Stimulated activated CD8-positive, alpha-beta memory T cell treated with anti-CD3 and anti-CD28 coated beads, Interleukin-4, amount 100 ng/mL, for 1 hour (primary cell): ENCODE measurements around the gene RAB40AL.
"Not testable (repeated sequence)": the region's sequence is repeated elsewhere in the genome, so short reads cannot be mapped to it uniquely, and the experiment has no call there.

Experiments used
- DNase-seq, 2 donors: peaks; one replicate each; pipeline ENCODE4 v3.0.0-alpha.2; 2020; ENCODE audit warnings: low read depth in 2 of 2, low spot score in 1 of 2

Gene RAB40AL

GRCh38 chrX:102936972-102937371 is at the start of gene RAB40AL:
TSS of gene RAB40AL (plus strand) at chrX:102937272. CDS start at chrX:102937319, 47 bp downstream.
- DNase-seq, result not testable (repeated sequence)

GRCh38 chrX:102887687-102888086 is 49.4 kb upstream of the RAB40AL start:
- no peak for DNase-seq

GRCh38 chrX:102892103-102892502 is 45.0 kb upstream of the RAB40AL start:
- no peak for DNase-seq

GRCh38 chrX:102899940-102900916 is 36.8 kb upstream of the RAB40AL start:
- peak; percentile 21 to 45 for DNase-seq

GRCh38 chrX:102902355-102902754 is 34.7 kb upstream of the RAB40AL start:
- no peak for DNase-seq

- no peak for DNase-seq
Measured at GRCh38 chrX:102930990-102931756, 5.9 kb upstream of the RAB40AL start.

- DNase-seq, result no peak
Measured at GRCh38 chrX:102934624-102935023, 2.4 kb upstream of the RAB40AL start.

- DNase-seq, result peak in 1 of 2 donors; percentile 9
Measured at GRCh38 chrX:102950908-102951866, 14.1 kb downstream of the RAB40AL start.

GRCh38 chrX:102957751-102958150 is 20.7 kb downstream of the RAB40AL start:
- DNase-seq, result no peak

- no peak for DNase-seq
Measured at GRCh38 chrX:102958794-102959193, 21.7 kb downstream of the RAB40AL start.

- DNase-seq, result no peak
Measured at GRCh38 chrX:102959471-102959870, 22.4 kb downstream of the RAB40AL start.

GRCh38 chrX:102963955-102964354 is 26.9 kb downstream of the RAB40AL start:
- no peak for DNase-seq

GRCh38 chrX:102964940-102965339 is 27.9 kb downstream of the RAB40AL start:
- no peak for DNase-seq

GRCh38 chrX:102966701-102967100 is 29.6 kb downstream of the RAB40AL start:
- DNase-seq, result no peak

GRCh38 chrX:102968216-102968615 is 31.1 kb downstream of the RAB40AL start:
- DNase-seq, result no peak

GRCh38 chrX:102971536-102971935 is 34.5 kb downstream of the RAB40AL start:
- not testable (repeated sequence) for DNase-seq

GRCh38 chrX:102975016-102975415 is 37.9 kb downstream of the RAB40AL start:
- DNase-seq, result no peak

GRCh38 chrX:102976286-102976685 is 39.2 kb downstream of the RAB40AL start:
- no peak for DNase-seq

- no peak for DNase-seq
Measured at GRCh38 chrX:102976793-102977495, 39.9 kb downstream of the RAB40AL start.

GRCh38 chrX:102978594-102978993 is 41.5 kb downstream of the RAB40AL start:
- no peak for DNase-seq
